ENCODE data around the gene SLC23A1. TPM values are rescaled to one million over a fixed set of nuclear protein-coding genes. Genes with fewer than 3 reads are reported as not detected.
A peak's percentile ranks its signal among the peaks of the same experiment; 100 is the strongest.

Gene SLC23A1
- total and polyA plus RNA-seq, 4 donors = 10.0 to 18.0 (median 17.4) TPM

DNA sequence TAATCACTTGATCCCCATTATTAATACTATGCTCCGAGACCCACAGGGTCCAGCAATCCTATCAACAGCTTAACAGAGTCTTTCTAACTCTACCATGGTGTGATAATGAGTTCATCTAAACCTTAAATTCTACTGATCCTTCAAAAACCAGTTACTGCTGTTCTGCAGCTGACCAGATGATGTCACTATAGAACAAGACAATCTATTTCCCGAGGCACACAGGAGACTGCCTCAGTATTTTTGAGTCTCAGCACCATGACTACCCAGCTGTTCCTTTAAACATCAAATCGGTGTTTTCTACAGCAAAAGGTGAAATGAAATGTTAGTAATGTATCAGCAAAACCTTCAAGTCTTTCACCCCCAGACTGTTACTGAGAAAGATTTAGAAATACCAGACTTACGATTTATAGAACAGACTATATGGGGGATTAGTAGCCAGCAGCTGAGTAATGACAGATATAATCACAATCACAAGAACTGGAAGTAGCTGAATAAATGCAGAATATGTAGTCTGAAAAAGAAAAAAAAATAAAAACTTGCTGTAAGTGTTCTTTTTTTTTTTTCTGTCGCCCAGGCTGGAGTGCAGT is 39.3 kb upstream of the SLC23A1 start:
- Histone ChIP-seq H3K27me3 (ENCODE audit: control insufficient read depth in 4 of 4, insufficient read depth in 4 of 4, low read length in 3 of 4) (no peaks in the 10 kb centered on the region), H3K9ac (ENCODE audit: low read depth in 1 of 2, low read length in 2 of 2) (no peak overlapping the region), H3K4me1 (ENCODE audit: control insufficient read depth in 4 of 4, insufficient read depth in 4 of 4, low read length in 3 of 4) (no peaks in the 10 kb centered on the region), H3K36me3 (ENCODE audit: control insufficient read depth in 4 of 4, insufficient read depth in 3 of 4, low read depth in 1 of 4, low read length in 3 of 4) (no peaks in the 10 kb centered on the region), H3K27ac (ENCODE audit: low read depth in 1 of 2, low read length in 2 of 2) (no peak overlapping the region), H3K4me3 (ENCODE audit: low read depth in 1 of 3, low read length in 3 of 3) (no peak overlapping the region), H3K9me3 (ENCODE audit: control insufficient read depth in 4 of 4, low read length in 3 of 4) (no peaks in the 10 kb centered on the region)
- 40% methylated on average over 5 of the region's 5 CpGs for WGBS
- TF ChIP-seq, protein P1, sequence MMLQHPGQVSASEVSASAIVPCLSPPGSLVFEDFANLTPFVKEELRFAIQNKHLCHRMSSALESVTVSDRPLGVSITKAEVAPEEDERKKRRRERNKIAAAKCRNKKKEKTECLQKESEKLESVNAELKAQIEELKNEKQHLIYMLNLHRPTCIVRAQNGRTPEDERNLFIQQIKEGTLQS (IDR thresholded peaks at IDR 0.05) = no peak
- TF ChIP-seq FOXA2 (IDR thresholded peaks at IDR 0.05) = no peak
- TF ChIP-seq, protein P2, sequence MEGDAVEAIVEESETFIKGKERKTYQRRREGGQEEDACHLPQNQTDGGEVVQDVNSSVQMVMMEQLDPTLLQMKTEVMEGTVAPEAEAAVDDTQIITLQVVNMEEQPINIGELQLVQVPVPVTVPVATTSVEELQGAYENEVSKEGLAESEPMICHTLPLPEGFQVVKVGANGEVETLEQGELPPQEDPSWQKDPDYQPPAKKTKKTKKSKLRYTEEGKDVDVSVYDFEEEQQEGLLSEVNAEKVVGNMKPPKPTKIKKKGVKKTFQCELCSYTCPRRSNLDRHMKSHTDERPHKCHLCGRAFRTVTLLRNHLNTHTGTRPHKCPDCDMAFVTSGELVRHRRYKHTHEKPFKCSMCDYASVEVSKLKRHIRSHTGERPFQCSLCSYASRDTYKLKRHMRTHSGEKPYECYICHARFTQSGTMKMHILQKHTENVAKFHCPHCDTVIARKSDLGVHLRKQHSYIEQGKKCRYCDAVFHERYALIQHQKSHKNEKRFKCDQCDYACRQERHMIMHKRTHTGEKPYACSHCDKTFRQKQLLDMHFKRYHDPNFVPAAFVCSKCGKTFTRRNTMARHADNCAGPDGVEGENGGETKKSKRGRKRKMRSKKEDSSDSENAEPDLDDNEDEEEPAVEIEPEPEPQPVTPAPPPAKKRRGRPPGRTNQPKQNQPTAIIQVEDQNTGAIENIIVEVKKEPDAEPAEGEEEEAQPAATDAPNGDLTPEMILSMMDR (IDR thresholded peaks at IDR 0.05; ENCODE audit: low read depth, low read length, missing input control) = peak; percentile 92
- TF ChIP-seq, protein P3, sequence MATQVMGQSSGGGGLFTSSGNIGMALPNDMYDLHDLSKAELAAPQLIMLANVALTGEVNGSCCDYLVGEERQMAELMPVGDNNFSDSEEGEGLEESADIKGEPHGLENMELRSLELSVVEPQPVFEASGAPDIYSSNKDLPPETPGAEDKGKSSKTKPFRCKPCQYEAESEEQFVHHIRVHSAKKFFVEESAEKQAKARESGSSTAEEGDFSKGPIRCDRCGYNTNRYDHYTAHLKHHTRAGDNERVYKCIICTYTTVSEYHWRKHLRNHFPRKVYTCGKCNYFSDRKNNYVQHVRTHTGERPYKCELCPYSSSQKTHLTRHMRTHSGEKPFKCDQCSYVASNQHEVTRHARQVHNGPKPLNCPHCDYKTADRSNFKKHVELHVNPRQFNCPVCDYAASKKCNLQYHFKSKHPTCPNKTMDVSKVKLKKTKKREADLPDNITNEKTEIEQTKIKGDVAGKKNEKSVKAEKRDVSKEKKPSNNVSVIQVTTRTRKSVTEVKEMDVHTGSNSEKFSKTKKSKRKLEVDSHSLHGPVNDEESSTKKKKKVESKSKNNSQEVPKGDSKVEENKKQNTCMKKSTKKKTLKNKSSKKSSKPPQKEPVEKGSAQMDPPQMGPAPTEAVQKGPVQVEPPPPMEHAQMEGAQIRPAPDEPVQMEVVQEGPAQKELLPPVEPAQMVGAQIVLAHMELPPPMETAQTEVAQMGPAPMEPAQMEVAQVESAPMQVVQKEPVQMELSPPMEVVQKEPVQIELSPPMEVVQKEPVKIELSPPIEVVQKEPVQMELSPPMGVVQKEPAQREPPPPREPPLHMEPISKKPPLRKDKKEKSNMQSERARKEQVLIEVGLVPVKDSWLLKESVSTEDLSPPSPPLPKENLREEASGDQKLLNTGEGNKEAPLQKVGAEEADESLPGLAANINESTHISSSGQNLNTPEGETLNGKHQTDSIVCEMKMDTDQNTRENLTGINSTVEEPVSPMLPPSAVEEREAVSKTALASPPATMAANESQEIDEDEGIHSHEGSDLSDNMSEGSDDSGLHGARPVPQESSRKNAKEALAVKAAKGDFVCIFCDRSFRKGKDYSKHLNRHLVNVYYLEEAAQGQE (IDR thresholded peaks at IDR 0.05) = no peak
- no peak for TF ChIP-seq EGR1 (IDR thresholded peaks at IDR 0.05; ENCODE audit: low read depth in 2 of 2)
- no peak for TF ChIP-seq NR2F2 (IDR thresholded peaks at IDR 0.05)
- peak; percentile 96 to 99 for TF ChIP-seq RAD21 (IDR thresholded peaks at IDR 0.05)
- peak; percentile 42 for DNase-seq (ENCODE audit: low spot score)

DNA sequence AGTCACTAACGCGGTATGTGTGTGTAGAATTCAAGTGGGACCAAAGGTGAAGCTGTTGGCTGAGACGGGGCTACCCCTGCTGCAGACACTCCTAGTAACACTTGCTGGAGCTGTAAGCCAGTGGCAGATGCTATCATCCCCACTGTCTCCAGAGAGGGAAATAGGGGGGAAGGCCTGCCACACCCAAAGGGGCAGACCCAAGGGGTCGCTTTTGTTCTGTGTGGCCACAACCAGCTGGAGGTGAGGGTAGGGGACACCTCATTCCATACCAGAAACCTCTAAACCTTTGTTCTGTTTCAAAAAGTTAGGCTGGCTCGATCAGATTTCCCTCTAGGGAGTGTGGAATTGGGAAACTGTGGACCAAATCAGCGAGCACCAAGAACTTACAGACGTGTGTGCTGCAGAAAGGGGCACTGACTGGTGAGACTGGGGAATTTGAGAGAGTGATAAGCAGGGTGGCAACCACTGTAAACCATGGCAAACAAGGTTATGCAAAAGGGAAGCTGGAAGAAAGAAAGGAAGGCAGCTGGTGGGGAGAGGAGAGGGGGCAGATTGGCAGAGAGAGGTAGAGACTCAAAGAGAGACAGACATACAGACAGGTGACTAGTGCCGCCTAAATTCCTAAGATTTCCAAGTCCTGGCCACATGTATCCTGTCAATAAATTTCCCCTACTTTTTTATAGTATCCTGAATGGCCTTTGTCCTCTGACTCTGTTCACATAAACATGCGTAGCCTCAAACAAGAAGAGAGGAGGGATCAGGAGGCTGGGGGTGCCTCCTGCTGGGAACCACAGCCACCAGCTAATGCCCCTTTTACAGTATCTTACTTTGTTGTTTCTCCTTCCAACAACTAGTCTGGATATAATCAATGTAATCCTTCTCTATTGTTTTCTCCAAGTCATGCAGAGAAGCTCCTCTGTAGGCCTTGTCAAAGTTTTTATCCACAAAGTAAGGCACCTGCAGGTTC is 36.4 kb upstream of the SLC23A1 start:
- DNase-seq (ENCODE audit: low spot score) = no peak
- no peaks in the 10 kb centered on the region for H3K9me3 ChIP-seq (ENCODE audit: control insufficient read depth in 4 of 4, low read length in 3 of 4)
- H3K27ac ChIP-seq (ENCODE audit: low read depth in 1 of 2, low read length in 2 of 2) = no peak overlapping the region
- no peak overlapping the region for H3K9ac ChIP-seq (ENCODE audit: low read depth in 1 of 2, low read length in 2 of 2)
- H3K4me1 ChIP-seq (ENCODE audit: control insufficient read depth in 4 of 4, insufficient read depth in 4 of 4, low read length in 3 of 4) = peaks cover 0 to 3% (median 0%) of the 10 kb centered on the region in 4 donors
- H3K36me3 ChIP-seq (ENCODE audit: control insufficient read depth in 4 of 4, insufficient read depth in 3 of 4, low read depth in 1 of 4, low read length in 3 of 4) = no peaks in the 10 kb centered on the region
- WGBS = 72% methylated on average over 9 of the region's 9 CpGs
- no peaks in the 10 kb centered on the region for H3K27me3 ChIP-seq (ENCODE audit: control insufficient read depth in 4 of 4, insufficient read depth in 4 of 4, low read length in 3 of 4)
- H3K4me3 ChIP-seq (ENCODE audit: low read depth in 1 of 3, low read length in 3 of 3) = no peak overlapping the region
- TF ChIP-seq, protein P4, sequence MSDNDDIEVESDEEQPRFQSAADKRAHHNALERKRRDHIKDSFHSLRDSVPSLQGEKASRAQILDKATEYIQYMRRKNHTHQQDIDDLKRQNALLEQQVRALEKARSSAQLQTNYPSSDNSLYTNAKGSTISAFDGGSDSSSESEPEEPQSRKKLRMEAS (IDR thresholded peaks at IDR 0.05) = no peak
- TF ChIP-seq RXRA (IDR thresholded peaks at IDR 0.05) = no peak
- TF ChIP-seq NR2F2 (IDR thresholded peaks at IDR 0.05) = no peak
- no peak for TF ChIP-seq JUND (IDR thresholded peaks at IDR 0.05)
- TF ChIP-seq FOXA1 (IDR thresholded peaks at IDR 0.05) = no peak
- no peak for TF ChIP-seq HNF4G (IDR thresholded peaks at IDR 0.05)
- TF ChIP-seq GABPA (IDR thresholded peaks at IDR 0.05 in 1 of 2, conservative IDR thresholded peaks at IDR 0.05 in 1 of 2) = no peak
- no peak for TF ChIP-seq SP1 (IDR thresholded peaks at IDR 0.05)
- no peak for TF ChIP-seq HNF4A (conservative IDR thresholded peaks at IDR 0.05)
- TF ChIP-seq, protein P3 (IDR thresholded peaks at IDR 0.05) = no peak

Measured in liver (tissue), 9 donors.